22Rv1 (cell line): Measurements from ENCODE around the gene CA14.

Experiments used
- CTCF ChIP-seq: fragments of 450-650 bp; IDR thresholded peaks from 2 replicates; pipeline ENCODE4 v1.5.1; 2017; ENCODE audit warnings: mild to moderate bottlenecking
- ZFX ChIP-seq: fragments of 450-650 bp; IDR thresholded peaks from 2 replicates; pipeline ENCODE4 v1.6.1; 2017; ENCODE audit warnings: antibody characterized with exemption, borderline replicate concordance

- TF ChIP-seq CTCF (no peak), ZFX (no peak)
These were observed 54.2 kb downstream of the CA14 start for GRCh38 chr1:150311762-150312161.
